GM12864 (cell line): ENCODE results near the gene NRP1.

ENCODE experiments used
- DNase-seq: peaks from one replicate; pipeline ENCODE4 v3.0.0-alpha.2; 2011; ENCODE audit warnings: low read depth
- H3K4me3 ChIP-seq: 2 replicates; pipeline ENCODE4 v1.5.1; 2011; ENCODE audit warnings: mild to moderate bottlenecking, low read depth, low read length, control low read depth
- TF ChIP-seq, protein P1 (sequence below): IDR thresholded peaks from 2 replicates; pipeline ENCODE4 v1.5.1; 2011; ENCODE audit warnings: low read depth, mild to moderate bottlenecking, moderate library complexity, low read length, control low read depth, inconsistent platforms; ENCODE audit errors: missing control alignments

Gene NRP1

GRCh38 chr10:33276282-33276923 is 58.1 kb downstream of the NRP1 start:
- no peak overlapping the region for H3K4me3 ChIP-seq
- TF ChIP-seq, protein P1, sequence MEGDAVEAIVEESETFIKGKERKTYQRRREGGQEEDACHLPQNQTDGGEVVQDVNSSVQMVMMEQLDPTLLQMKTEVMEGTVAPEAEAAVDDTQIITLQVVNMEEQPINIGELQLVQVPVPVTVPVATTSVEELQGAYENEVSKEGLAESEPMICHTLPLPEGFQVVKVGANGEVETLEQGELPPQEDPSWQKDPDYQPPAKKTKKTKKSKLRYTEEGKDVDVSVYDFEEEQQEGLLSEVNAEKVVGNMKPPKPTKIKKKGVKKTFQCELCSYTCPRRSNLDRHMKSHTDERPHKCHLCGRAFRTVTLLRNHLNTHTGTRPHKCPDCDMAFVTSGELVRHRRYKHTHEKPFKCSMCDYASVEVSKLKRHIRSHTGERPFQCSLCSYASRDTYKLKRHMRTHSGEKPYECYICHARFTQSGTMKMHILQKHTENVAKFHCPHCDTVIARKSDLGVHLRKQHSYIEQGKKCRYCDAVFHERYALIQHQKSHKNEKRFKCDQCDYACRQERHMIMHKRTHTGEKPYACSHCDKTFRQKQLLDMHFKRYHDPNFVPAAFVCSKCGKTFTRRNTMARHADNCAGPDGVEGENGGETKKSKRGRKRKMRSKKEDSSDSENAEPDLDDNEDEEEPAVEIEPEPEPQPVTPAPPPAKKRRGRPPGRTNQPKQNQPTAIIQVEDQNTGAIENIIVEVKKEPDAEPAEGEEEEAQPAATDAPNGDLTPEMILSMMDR, result no peak
- DNase-seq, result no peak

GRCh38 chr10:33274096-33274785 is 60.2 kb downstream of the NRP1 start:
- no peak overlapping the region for H3K4me3 ChIP-seq
- TF ChIP-seq, protein P1, result no peak
- no peak for DNase-seq

DNA sequence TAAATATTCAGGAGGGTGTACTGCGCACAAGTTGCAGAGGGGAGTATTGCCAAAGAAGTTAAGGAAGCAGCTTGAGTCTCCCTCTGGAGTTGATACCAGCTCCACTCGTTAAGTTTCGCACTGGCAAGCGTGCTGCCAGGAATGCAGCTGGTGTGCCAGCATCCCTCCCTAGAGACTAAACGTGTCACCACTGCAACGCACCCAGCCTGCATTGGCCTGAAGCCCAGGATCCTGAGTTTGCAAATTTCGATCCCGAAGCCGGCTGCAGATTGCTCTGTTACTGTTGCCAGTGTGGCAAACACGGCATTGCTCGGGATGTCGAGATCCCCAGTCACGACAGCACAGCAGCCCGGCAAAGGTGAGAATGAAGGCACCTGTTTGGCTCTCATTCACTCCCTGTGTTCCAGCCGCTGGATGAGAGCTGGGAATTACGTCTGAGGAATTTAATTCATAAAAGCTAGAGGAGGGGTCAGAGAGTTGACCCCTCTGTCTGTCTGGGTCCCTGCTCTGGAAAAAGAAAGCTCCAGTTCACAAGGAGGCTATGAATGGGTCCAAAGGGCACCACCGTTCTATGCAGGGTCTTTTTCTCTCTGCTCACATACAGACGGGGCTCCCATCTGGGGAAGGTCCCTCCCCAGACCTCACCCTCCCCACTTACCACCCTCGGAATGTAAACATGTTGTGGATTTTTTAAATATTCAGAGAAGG is 61.0 kb downstream of the NRP1 start:
- no peak overlapping the region for H3K4me3 ChIP-seq
- TF ChIP-seq, protein P1, result no peak
- no peak for DNase-seq

DNA sequence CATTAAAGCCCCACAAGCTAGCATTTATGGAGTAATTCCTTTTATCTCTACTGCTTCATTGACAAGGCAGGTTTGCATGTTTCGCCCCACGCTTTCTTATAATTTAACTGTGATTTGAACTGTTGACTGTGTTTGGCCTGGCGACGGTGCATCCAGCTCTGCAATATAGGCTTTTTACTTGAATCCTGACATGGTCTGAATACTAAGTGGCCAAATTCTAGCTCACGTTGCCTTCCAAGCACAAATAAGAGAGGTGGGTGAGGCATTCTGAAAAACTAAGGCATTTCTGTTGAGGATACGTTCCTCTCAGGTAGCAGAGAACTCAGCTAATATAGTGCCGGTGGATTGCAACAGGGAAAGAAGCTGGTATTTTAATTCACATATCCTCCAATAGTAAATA is 61.8 kb downstream of the NRP1 start:
- TF ChIP-seq, protein P1, result no peak
- H3K4me3 ChIP-seq, result no peak overlapping the region
- no peak for DNase-seq

GRCh38 chr10:33271969-33272583 is 62.4 kb downstream of the NRP1 start:
- DNase-seq, result no peak
- H3K4me3 ChIP-seq, result no peak overlapping the region
- TF ChIP-seq, protein P1, result no peak

GRCh38 chr10:33270971-33271370 is 63.5 kb downstream of the NRP1 start:
- no peak overlapping the region for H3K4me3 ChIP-seq
- TF ChIP-seq, protein P1, result no peak
- DNase-seq, result no peak
